ENCODE measurements around the gene LSR. TPM values are rescaled to one million over a fixed set of nuclear protein-coding genes. Genes with fewer than 3 reads are reported as not detected.

Gene LSR
- total and polyA plus RNA-seq, 2 experiments from 2014 or later = 116 to 212 TPM

GRCh38 chr19:35216833-35217648 is 31.8 kb upstream of the LSR start:
- Histone ChIP-seq H3K4me2 (no peak overlapping the region), H3K36me3 (ENCODE audit: insufficient read depth) (no peaks in the 10 kb centered on the region), H3F3A (replicated peaks; ENCODE audit: low read depth) (0 out of 2 replicates have a peak, but pooled peaks cover 3% of the 10 kb centered on the region), H4K20me1 (replicated peaks; ENCODE audit: insufficient read depth) (no peaks in the 10 kb centered on the region), H3K27ac (ENCODE audit: low read depth) (no peak overlapping the region), H3K9me2 (ENCODE audit: insufficient read depth) (peaks cover 10% of the 10 kb centered on the region; the same call in 1 of the 2 replicates), H3K27me3 (ENCODE audit: insufficient read depth) (no peaks in the 10 kb centered on the region), H3K4me3 (no peak overlapping the region), H3K4me1 (ENCODE audit: insufficient read depth) (no peaks in the 10 kb centered on the region), H2AFZ (no peak overlapping the region), H3K79me2 (replicated peaks; ENCODE audit: insufficient read depth) (no peaks in the 10 kb centered on the region)
- H3K27ac Mint-ChIP-seq = no peak overlapping the region
- H3K4me3 Mint-ChIP-seq = no peak overlapping the region
- peaks cover 5% of the 10 kb centered on the region for H3K4me1 Mint-ChIP-seq
- ATAC-seq (peak; percentile 51; the same call in 2 of the 3 replicates), DNase-seq (ENCODE audit: low spot score) (peak; percentile 60)
- H3K9me3 Mint-ChIP-seq = peaks cover 21% of the 10 kb centered on the region
- peaks cover 12% of the 10 kb centered on the region; the same call in 1 of the 3 replicates for H3K36me3 Mint-ChIP-seq (ENCODE audit: low read depth)
- TF ChIP-seq, protein P1, sequence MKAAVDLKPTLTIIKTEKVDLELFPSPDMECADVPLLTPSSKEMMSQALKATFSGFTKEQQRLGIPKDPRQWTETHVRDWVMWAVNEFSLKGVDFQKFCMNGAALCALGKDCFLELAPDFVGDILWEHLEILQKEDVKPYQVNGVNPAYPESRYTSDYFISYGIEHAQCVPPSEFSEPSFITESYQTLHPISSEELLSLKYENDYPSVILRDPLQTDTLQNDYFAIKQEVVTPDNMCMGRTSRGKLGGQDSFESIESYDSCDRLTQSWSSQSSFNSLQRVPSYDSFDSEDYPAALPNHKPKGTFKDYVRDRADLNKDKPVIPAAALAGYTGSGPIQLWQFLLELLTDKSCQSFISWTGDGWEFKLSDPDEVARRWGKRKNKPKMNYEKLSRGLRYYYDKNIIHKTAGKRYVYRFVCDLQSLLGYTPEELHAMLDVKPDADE (IDR thresholded peaks at IDR 0.05) = no peak
- peak; percentile 47 to 76 for TF ChIP-seq CTCF (conservative IDR thresholded peaks at IDR 0.05; ENCODE audit: low read depth in 2 of 2)
- peaks cover 9% of the 10 kb centered on the region for H3K27me3 Mint-ChIP-seq (ENCODE audit: insufficient read depth, low read depth, poor library complexity)

- Histone ChIP-seq H3K9me2 (ENCODE audit: insufficient read depth) (peaks cover 10% of the 10 kb centered on the region; the same call in 1 of the 2 replicates), H3K4me2 (no peak overlapping the region), H3K27ac (ENCODE audit: low read depth) (no peak overlapping the region), H3K36me3 (ENCODE audit: insufficient read depth) (no peaks in the 10 kb centered on the region), H3F3A (replicated peaks; ENCODE audit: low read depth) (0 out of 2 replicates have a peak, but pooled peaks cover 3% of the 10 kb centered on the region), H3K79me2 (replicated peaks; ENCODE audit: insufficient read depth) (no peaks in the 10 kb centered on the region), H3K27me3 (ENCODE audit: insufficient read depth) (no peaks in the 10 kb centered on the region), H3K4me3 (no peak overlapping the region), H2AFZ (no peak overlapping the region), H4K20me1 (replicated peaks; ENCODE audit: insufficient read depth) (no peaks in the 10 kb centered on the region), H3K4me1 (ENCODE audit: insufficient read depth) (no peaks in the 10 kb centered on the region)
- Mint-ChIP-seq H3K4me1 (peaks cover 5% of the 10 kb centered on the region), H3K36me3 (ENCODE audit: low read depth) (peaks cover 12% of the 10 kb centered on the region; the same call in 1 of the 3 replicates), H3K4me3 (no peak overlapping the region), H3K27me3 (ENCODE audit: insufficient read depth, low read depth, poor library complexity) (peaks cover 6% of the 10 kb centered on the region), H3K9me3 (peaks cover 21% of the 10 kb centered on the region), H3K27ac (no peak overlapping the region)
- ATAC-seq (no peak), DNase-seq (ENCODE audit: low spot score) (no peak)
- no peak for TF ChIP-seq CTCF (conservative IDR thresholded peaks at IDR 0.05; ENCODE audit: low read depth in 2 of 2)
- TF ChIP-seq, protein P2, sequence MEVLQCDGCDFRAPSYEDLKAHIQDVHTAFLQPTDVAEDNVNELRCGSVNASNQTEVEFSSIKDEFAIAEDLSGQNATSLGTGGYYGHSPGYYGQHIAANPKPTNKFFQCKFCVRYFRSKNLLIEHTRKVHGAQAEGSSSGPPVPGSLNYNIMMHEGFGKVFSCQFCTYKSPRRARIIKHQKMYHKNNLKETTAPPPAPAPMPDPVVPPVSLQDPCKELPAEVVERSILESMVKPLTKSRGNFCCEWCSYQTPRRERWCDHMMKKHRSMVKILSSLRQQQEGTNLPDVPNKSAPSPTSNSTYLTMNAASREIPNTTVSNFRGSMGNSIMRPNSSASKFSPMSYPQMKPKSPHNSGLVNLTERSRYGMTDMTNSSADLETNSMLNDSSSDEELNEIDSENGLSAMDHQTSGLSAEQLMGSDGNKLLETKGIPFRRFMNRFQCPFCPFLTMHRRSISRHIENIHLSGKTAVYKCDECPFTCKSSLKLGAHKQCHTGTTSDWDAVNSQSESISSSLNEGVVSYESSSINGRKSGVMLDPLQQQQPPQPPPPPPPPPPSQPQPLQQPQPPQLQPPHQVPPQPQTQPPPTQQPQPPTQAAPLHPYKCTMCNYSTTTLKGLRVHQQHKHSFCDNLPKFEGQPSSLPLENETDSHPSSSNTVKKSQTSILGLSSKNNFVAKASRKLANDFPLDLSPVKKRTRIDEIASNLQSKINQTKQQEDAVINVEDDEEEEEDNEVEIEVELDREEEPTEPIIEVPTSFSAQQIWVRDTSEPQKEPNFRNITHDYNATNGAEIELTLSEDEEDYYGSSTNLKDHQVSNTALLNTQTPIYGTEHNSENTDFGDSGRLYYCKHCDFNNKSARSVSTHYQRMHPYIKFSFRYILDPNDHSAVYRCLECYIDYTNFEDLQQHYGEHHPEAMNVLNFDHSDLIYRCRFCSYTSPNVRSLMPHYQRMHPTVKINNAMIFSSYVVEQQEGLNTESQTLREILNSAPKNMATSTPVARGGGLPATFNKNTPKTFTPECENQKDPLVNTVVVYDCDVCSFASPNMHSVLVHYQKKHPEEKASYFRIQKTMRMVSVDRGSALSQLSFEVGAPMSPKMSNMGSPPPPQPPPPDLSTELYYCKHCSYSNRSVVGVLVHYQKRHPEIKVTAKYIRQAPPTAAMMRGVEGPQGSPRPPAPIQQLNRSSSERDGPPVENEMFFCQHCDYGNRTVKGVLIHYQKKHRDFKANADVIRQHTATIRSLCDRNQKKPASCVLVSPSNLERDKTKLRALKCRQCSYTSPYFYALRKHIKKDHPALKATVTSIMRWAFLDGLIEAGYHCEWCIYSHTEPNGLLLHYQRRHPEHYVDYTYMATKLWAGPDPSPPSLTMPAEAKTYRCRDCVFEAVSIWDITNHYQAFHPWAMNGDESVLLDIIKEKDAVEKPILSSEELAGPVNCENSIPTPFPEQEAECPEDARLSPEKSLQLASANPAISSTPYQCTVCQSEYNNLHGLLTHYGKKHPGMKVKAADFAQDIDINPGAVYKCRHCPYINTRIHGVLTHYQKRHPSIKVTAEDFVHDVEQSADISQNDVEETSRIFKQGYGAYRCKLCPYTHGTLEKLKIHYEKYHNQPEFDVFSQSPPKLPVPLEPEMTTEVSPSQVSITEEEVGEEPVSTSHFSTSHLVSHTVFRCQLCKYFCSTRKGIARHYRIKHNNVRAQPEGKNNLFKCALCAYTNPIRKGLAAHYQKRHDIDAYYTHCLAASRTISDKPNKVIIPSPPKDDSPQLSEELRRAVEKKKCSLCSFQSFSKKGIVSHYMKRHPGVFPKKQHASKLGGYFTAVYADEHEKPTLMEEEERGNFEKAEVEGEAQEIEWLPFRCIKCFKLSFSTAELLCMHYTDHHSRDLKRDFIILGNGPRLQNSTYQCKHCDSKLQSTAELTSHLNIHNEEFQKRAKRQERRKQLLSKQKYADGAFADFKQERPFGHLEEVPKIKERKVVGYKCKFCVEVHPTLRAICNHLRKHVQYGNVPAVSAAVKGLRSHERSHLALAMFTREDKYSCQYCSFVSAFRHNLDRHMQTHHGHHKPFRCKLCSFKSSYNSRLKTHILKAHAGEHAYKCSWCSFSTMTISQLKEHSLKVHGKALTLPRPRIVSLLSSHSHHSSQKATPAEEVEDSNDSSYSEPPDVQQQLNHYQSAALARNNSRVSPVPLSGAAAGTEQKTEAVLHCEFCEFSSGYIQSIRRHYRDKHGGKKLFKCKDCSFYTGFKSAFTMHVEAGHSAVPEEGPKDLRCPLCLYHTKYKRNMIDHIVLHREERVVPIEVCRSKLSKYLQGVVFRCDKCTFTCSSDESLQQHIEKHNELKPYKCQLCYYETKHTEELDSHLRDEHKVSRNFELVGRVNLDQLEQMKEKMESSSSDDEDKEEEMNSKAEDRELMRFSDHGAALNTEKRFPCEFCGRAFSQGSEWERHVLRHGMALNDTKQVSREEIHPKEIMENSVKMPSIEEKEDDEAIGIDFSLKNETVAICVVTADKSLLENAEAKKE (CRISPR knock-in tag; IDR thresholded peaks at IDR 0.05) = no peak
Observed at GRCh38 chr19:35217649-35217990, 31.2 kb upstream of the LSR start.
